H1 (cell line): ENCODE results near the gene BTN1A1. TPM values are rescaled to one million over a fixed set of nuclear protein-coding genes. Genes with fewer than 3 reads are reported as not detected.
"Not testable (repeated sequence)": the region's sequence is repeated elsewhere in the genome, so short reads cannot be mapped to it uniquely, and the experiment has no call there.

ENCODE experiments used
- CTCF ChIA-PET: fragments of 300-600 bp; sonication (Branson Sonifier 250); formaldehyde crosslinking; loops from one replicate; lab custom pipeline; 2021; ENCODE audit not compliant: partially characterized antibody; lab: Charles Lee
- POLR2A ChIA-PET: fragments of 300-600 bp; sonication (Branson Sonifier 250); formaldehyde crosslinking; loops from one replicate; lab custom pipeline; 2021; ENCODE audit warnings: inconsistent platforms; ENCODE audit not compliant: partially characterized antibody; lab: Charles Lee
- DNase-seq, 2 experiments: peaks; one replicate each; pipeline versions ENCODE4 v3.0.0 to v3.0.0-alpha.2; 2010 to 2022; ENCODE audit warnings: low spot score in 2 of 2, low read depth in 1 of 2, mixed read lengths in 1 of 2
- FAIRE-seq: peaks from 2 replicates; lab custom pipeline; 2011; peaks lifted over from hg19 to GRCh38; lab: Jason Lieb, UNC
- H2AFZ ChIP-seq: 2 replicates; pipeline ENCODE4 v1.8.1; 2012; ENCODE audit warnings: low read length, inconsistent platforms
- H2AK5ac ChIP-seq: 2 replicates; pipeline ENCODE4 v1.6.1; 2013; ENCODE audit warnings: low read depth, low read length
- H2BK120ac ChIP-seq: replicated peaks from 2 replicates; pipeline ENCODE3; 2013; ENCODE audit warnings: low read depth, low read length, inconsistent platforms
- H2BK12ac ChIP-seq: 2 replicates; pipeline ENCODE4 v1.6.1; 2013; ENCODE audit warnings: low read depth, low read length
- H2BK15ac ChIP-seq: 2 replicates; pipeline ENCODE4 v1.6.1; 2013; ENCODE audit warnings: low read length
- H2BK20ac ChIP-seq: 2 replicates; pipeline ENCODE4 v1.6.1; 2013; ENCODE audit warnings: low read length
- H2BK5ac ChIP-seq: 2 replicates; pipeline ENCODE4 v1.6.1; 2013; ENCODE audit warnings: low read depth, low read length
- H3K14ac ChIP-seq: 2 replicates; pipeline ENCODE4 v1.6.1; 2013; ENCODE audit warnings: inconsistent platforms; ENCODE audit not compliant: insufficient read length
- H3K18ac ChIP-seq: 2 replicates; pipeline ENCODE4 v1.6.1; 2013; ENCODE audit warnings: low read length; ENCODE audit errors: extremely low read depth
- H3K23ac ChIP-seq: 2 replicates; pipeline ENCODE4 v1.6.1; 2013; ENCODE audit warnings: inconsistent platforms; ENCODE audit not compliant: insufficient read length
- H3K23me2 ChIP-seq: 2 replicates; pipeline ENCODE4 v1.6.1; 2013; ENCODE audit warnings: low read depth, low read length
- H3K27ac ChIP-seq: 2 replicates; pipeline ENCODE4 v1.6.1; 2011; ENCODE audit warnings: low read depth, low read length, inconsistent platforms
- H3K27me3 ChIP-seq, 4 experiments: replicated peaks in 1 of 4; 1 replicate in 1 of 4; 2 replicates in 3 of 4; pipeline versions ENCODE4 v1.6.1 to v1.8.1; 2011 to 2013; ENCODE audit warnings: low read length in 3 of 4, mild to moderate bottlenecking in 3 of 4, inconsistent platforms in 2 of 4, mixed read lengths in 2 of 4, moderate library complexity in 1 of 4; ENCODE audit not compliant: control insufficient read depth in 3 of 4, insufficient read depth in 3 of 4; ENCODE audit errors: extremely low read depth in 1 of 4
- H3K36me3 ChIP-seq, 4 experiments: 2 replicates each; pipeline versions ENCODE4 v1.6.1 to v1.8.1; 2011 to 2013; ENCODE audit warnings: mild to moderate bottlenecking in 4 of 4, low read length in 3 of 4, moderate library complexity in 2 of 4, control low read depth in 1 of 4, inconsistent platforms in 1 of 4; ENCODE audit not compliant: insufficient read depth in 4 of 4, control insufficient read depth in 2 of 4
- H3K4ac ChIP-seq: replicated peaks from 2 replicates; pipeline ENCODE3; 2013; ENCODE audit warnings: low read length, low read depth, mixed read lengths, inconsistent platforms; ENCODE audit not compliant: insufficient read length
- H3K4me1 ChIP-seq, 4 experiments: replicated peaks in 1 of 4; 1 replicate in 1 of 4; 2 replicates in 3 of 4; pipeline versions ENCODE4 v1.6.1 to v1.8.1; 2011 to 2013; ENCODE audit warnings: low read length in 3 of 4, inconsistent platforms in 2 of 4, mixed read lengths in 1 of 4; ENCODE audit not compliant: insufficient read depth in 4 of 4, control insufficient read depth in 3 of 4
- H3K4me2 ChIP-seq, 2 experiments: 2 replicates each; pipeline versions ENCODE4 v1.6.1 to v1.8.1; 2011 to 2013; ENCODE audit warnings: low read depth in 2 of 2, low read length in 2 of 2, control low read depth in 1 of 2, inconsistent platforms in 1 of 2, mild to moderate bottlenecking in 1 of 2; ENCODE audit not compliant: insufficient read depth in 1 of 2
- H3K4me3 ChIP-seq, 4 experiments: fragments of 200-600, 300-600 bp in 1 of 4; sonication (generic), shearing (Covaris generic), sonication (Bioruptor Twin) in 1 of 4; 2 replicates each; pipeline versions ENCODE4 v1.5.1 to v1.8.1; 2011 to 2016; ENCODE audit warnings: low read length in 4 of 4, low read depth in 3 of 4, control low read depth in 2 of 4, inconsistent platforms in 2 of 4, mild to moderate bottlenecking in 2 of 4, mixed read lengths in 1 of 4, moderate library complexity in 1 of 4; ENCODE audit not compliant: insufficient read depth in 2 of 4; ENCODE audit errors: extremely low read depth in 1 of 4
- H3K56ac ChIP-seq: replicated peaks from 2 replicates; pipeline ENCODE3; 2013; ENCODE audit warnings: low read depth, mild to moderate bottlenecking, mixed read lengths, low read length, inconsistent platforms; ENCODE audit not compliant: insufficient read length
- H3K79me1 ChIP-seq: 2 replicates; pipeline ENCODE4 v1.6.1; 2013; ENCODE audit warnings: low read depth, low read length, control low read depth
- H3K79me2 ChIP-seq, 2 experiments: 2 replicates each; pipeline versions ENCODE4 v1.6.1 to v1.8.1; 2012 to 2013; ENCODE audit warnings: low read length in 2 of 2, mild to moderate bottlenecking in 2 of 2, inconsistent platforms in 1 of 2; ENCODE audit not compliant: insufficient read depth in 2 of 2, control insufficient read depth in 1 of 2
- H3K9ac ChIP-seq, 4 experiments: replicated peaks in 1 of 4; 1 replicate in 1 of 4; 2 replicates in 3 of 4; pipeline versions ENCODE4 v1.6.1 to v1.8.1; 2011 to 2013; ENCODE audit warnings: low read depth in 3 of 4, low read length in 3 of 4, control low read depth in 2 of 4, mild to moderate bottlenecking in 2 of 4, moderate library complexity in 2 of 4, inconsistent platforms in 1 of 4; ENCODE audit errors: extremely low read depth in 1 of 4
- H3K9me3 ChIP-seq, 2 experiments: 2 replicates each; pipeline versions ENCODE4 v1.6.1 to v1.8.1; 2012 to 2013; ENCODE audit warnings: mild to moderate bottlenecking in 2 of 2, moderate library complexity in 2 of 2, control low read depth in 1 of 2, inconsistent platforms in 1 of 2, low read depth in 1 of 2, low read length in 1 of 2, mixed read lengths in 1 of 2; ENCODE audit not compliant: insufficient read depth in 2 of 2
- H4K20me1 ChIP-seq, 2 experiments: replicated peaks in 1 of 2; 2 replicates each; pipeline versions ENCODE3 to v1.8.1; 2011 to 2013; ENCODE audit warnings: inconsistent platforms in 2 of 2, low read length in 2 of 2, mild to moderate bottlenecking in 1 of 2; ENCODE audit not compliant: insufficient read depth in 2 of 2, control insufficient read depth in 1 of 2
- H4K5ac ChIP-seq: 2 replicates; pipeline ENCODE4 v1.6.1; 2013; ENCODE audit warnings: low read length, low read depth, mixed read lengths, inconsistent platforms; ENCODE audit not compliant: insufficient read length
- H4K8ac ChIP-seq: 2 replicates; pipeline ENCODE4 v1.8.0; 2013; ENCODE audit warnings: mild to moderate bottlenecking, moderate library complexity, low read length, inconsistent platforms; ENCODE audit not compliant: insufficient read depth; ENCODE audit errors: extremely low read depth
- H4K91ac ChIP-seq: replicated peaks from 2 replicates; pipeline ENCODE3; 2013; ENCODE audit warnings: low read length, mixed read lengths, inconsistent platforms; ENCODE audit not compliant: insufficient read length
- WGBS, 2 experiments: shearing (Covaris generic) in 1 of 2; methylation state at CpG; one replicate each; pipeline versions ENCODE4 v1.1.6 to v1.1.7; 2013 to 2015; ENCODE audit warnings: low lambda C conversion rate in 2 of 2, mixed read lengths in 2 of 2, inconsistent platforms in 1 of 2, low coverage in 1 of 2, missing lambda C conversion rate in 1 of 2; ENCODE audit not compliant: insufficient replicate concordance in 2 of 2, insufficient coverage in 1 of 2, insufficient read length in 1 of 2; ENCODE audit errors: extremely low coverage in 1 of 2, missing lambda C conversion rate in 1 of 2; 5-methylcytosine and 5-hydroxymethylcytosine counted together
- polyA plus RNA-seq, 7 experiments: library from polyadenylated mRNA; depleted of rRNA in 3 of 7; stranded (reverse) in 5 of 7; unstranded in 2 of 7; fragments of >200 nt in 5 of 7; fragments of 200-250 nt in 2 of 7; gene quantifications; 1 replicate in 5 of 7; 2 replicates in 1 of 7; 4 replicates in 1 of 7; pipeline versions ENCODE4 v1.2.1 to v1.2.3, GENCODE V29; 2011 to 2013; ENCODE audit warnings: missing spikeins in 2 of 7, mixed read lengths in 2 of 7
- total RNA-seq: library from RNA; stranded (reverse); fragmentation: NEBNext Ultra II Directional; extraction: Animal tissue kit (Norgen Biotek cat#: 25700); gene quantifications from 2 replicates; pipeline ENCODE4 v1.2.1, GENCODE V29; 2021

The BTN1A1 gene
- total and polyA plus RNA-seq, 2 of the 8 experiments (the other 6 are each of a cell fraction or from before 2014, with no cell fraction given): 0.28 to 0.35 TPM

DNA sequence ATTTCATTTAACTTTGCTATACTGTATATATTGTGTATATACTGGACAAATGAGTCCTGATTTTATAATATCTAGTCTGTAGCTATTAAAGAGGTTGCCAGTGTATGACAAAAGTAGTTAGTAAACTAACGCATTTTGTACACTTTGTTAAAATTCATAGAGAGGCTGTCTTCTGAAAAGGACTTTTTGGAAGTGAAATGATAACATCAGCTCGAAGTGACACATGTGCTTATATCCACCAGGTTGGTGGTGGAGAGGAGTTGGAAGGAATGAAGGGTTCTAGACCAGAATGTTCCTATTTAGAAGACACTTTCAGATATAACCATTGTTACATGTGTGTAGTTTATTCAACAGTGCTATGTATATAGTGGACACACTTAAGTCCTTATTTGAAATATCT lies 24.2 kb downstream of the BTN1A1 start:
- H2BK15ac ChIP-seq, H3K27me3 ChIP-seq, H2BK20ac ChIP-seq, H3K9ac ChIP-seq, H4K5ac ChIP-seq, H3K79me2 ChIP-seq, H2AFZ ChIP-seq, H3K23ac ChIP-seq, H3K4me3 ChIP-seq, H3K4ac ChIP-seq, H3K36me3 ChIP-seq, H3K4me2 ChIP-seq, H2BK120ac ChIP-seq, FAIRE-seq, H3K14ac ChIP-seq, DNase-seq, H4K8ac ChIP-seq, H4K91ac ChIP-seq, H3K56ac ChIP-seq, H2BK5ac ChIP-seq, H2AK5ac ChIP-seq, H4K20me1 ChIP-seq, H3K18ac ChIP-seq, H3K79me1 ChIP-seq, H3K9me3 ChIP-seq, H2BK12ac ChIP-seq, H3K27ac ChIP-seq, H3K23me2 ChIP-seq: not testable (repeated sequence)
- 82% methylated on average over 2 of the region's 2 CpGs; no CpG with 5 or more reads in 1 of the 2 experiments for WGBS, 2 experiments
- ChIA-PET POLR2A (interaction anchor here (0.6 kb wide), 1 partner anchor 13 kb away, joined by 4 read pairs; no protein-coding TSS in a partner anchor), CTCF (interaction anchor here (0.6 kb wide), 1 partner anchor 25 kb away, joined by 3 read pairs; no protein-coding TSS in a partner anchor)
- peaks cover 3 to 15% (median 7%) of the 10 kb centered on the region in 4 experiments; a peak in 5 of 7 replicates for H3K4me1 ChIP-seq
